Measurements from ENCODE around the gene FMO4. TPM values are rescaled to one million over a fixed set of nuclear protein-coding genes. Genes with fewer than 3 reads are reported as not detected.

Gene FMO4
- total and polyA plus RNA-seq, 2 experiments from 2014 or later = 3.1 to 3.4 TPM

Small RNA genes lying within 50 kb of the gene (small RNA-seq; reads per million reads assigned to genes)
- not detected for gene SRP14P4 (ENCODE audit: low replicate concordance)

Other genes starting within 250 kb of the FMO4 start
- gene FMO3, start 223.3 kb upstream of the FMO4 start, total RNA-seq (2014; rRNA removed; shearing (Covaris generic)) = not detected in 2 replicates
- 0.26 TPM in 1 of 2 replicates, not detected in the other for gene FMO3, start 223.3 kb upstream of the FMO4 start, polyA plus RNA-seq (2016; fragmentation: Nextera tagmentation; extraction: Ambion mirVana)
- not detected in 2 replicates for gene FMO2, start 128.9 kb upstream of the FMO4 start, total RNA-seq (2014; rRNA removed; shearing (Covaris generic))
- 0.31 TPM in 1 of 2 replicates, not detected in the other for gene FMO2, start 128.9 kb upstream of the FMO4 start, polyA plus RNA-seq (2016; fragmentation: Nextera tagmentation; extraction: Ambion mirVana)
- not detected in 2 replicates for gene FMO1, start 65.7 kb upstream of the FMO4 start, total RNA-seq (2014; rRNA removed; shearing (Covaris generic))
- 0.19 and 0.23 TPM in 2 replicates for gene FMO1, start 65.7 kb upstream of the FMO4 start, polyA plus RNA-seq (2016; fragmentation: Nextera tagmentation; extraction: Ambion mirVana)
- gene PRRC2C, start 171.3 kb downstream of the FMO4 start, total RNA-seq (2014; rRNA removed; shearing (Covaris generic)) = 164 and 186 TPM in 2 replicates
- gene PRRC2C, start 171.3 kb downstream of the FMO4 start, polyA plus RNA-seq (2016; fragmentation: Nextera tagmentation; extraction: Ambion mirVana) = 327 and 368 TPM in 2 replicates

All from GM23338 (cell line).